ENCODE results near the gene SEL1L2.
"Not testable (repeated sequence)": the region's sequence is repeated elsewhere in the genome, so short reads cannot be mapped to it uniquely, and the experiment has no call there.

Gene SEL1L2

GRCh38 chr20:13990465-13990864 is at the start of gene SEL1L2:
SEL1L2 (minus strand) TSS chr20:13990614; CDS start chr20:13990534, 80 bp downstream.
- TF ChIP-seq POLR2A (IDR thresholded peaks at IDR 0.05; ENCODE audit: low read length), result no peak
- TF ChIP-seq GATA1 (IDR thresholded peaks at IDR 0.05; ENCODE audit: low read depth, low read length), result no peak
- DNase-seq, result no peak

GRCh38 chr20:14036567-14036966 is 46.2 kb upstream of the SEL1L2 start:
- no peak for DNase-seq
- TF ChIP-seq POLR2A (IDR thresholded peaks at IDR 0.05; ENCODE audit: low read length) (no peak), GATA1 (IDR thresholded peaks at IDR 0.05; ENCODE audit: low read depth, low read length) (no peak)

GRCh38 chr20:14033310-14033709 is 42.9 kb upstream of the SEL1L2 start:
- DNase-seq, result no peak
- no peak for TF ChIP-seq GATA1 (IDR thresholded peaks at IDR 0.05; ENCODE audit: low read depth, low read length)
- TF ChIP-seq POLR2A (IDR thresholded peaks at IDR 0.05; ENCODE audit: low read length), result no peak

- TF ChIP-seq GATA1 (IDR thresholded peaks at IDR 0.05; ENCODE audit: low read depth, low read length) (no peak), POLR2A (IDR thresholded peaks at IDR 0.05; ENCODE audit: low read length) (no peak)
- no peak for DNase-seq
These were observed 40.6 kb upstream of the SEL1L2 start for GRCh38 chr20:14030991-14031390.

GRCh38 chr20:14012671-14013070 is 22.3 kb upstream of the SEL1L2 start:
- TF ChIP-seq POLR2A (IDR thresholded peaks at IDR 0.05; ENCODE audit: low read length) (no peak), GATA1 (IDR thresholded peaks at IDR 0.05; ENCODE audit: low read depth, low read length) (no peak)
- DNase-seq, result no peak

GRCh38 chr20:14009208-14009607 is 18.8 kb upstream of the SEL1L2 start:
- no peak for DNase-seq
- TF ChIP-seq GATA1 (IDR thresholded peaks at IDR 0.05; ENCODE audit: low read depth, low read length) (no peak), POLR2A (IDR thresholded peaks at IDR 0.05; ENCODE audit: low read length) (no peak)

- TF ChIP-seq GATA1 (IDR thresholded peaks at IDR 0.05; ENCODE audit: low read depth, low read length) (no peak), POLR2A (IDR thresholded peaks at IDR 0.05; ENCODE audit: low read length) (no peak)
- DNase-seq, result no peak
These were observed 15.6 kb upstream of the SEL1L2 start for GRCh38 chr20:14005996-14006395.

GRCh38 chr20:14000917-14001316 is 10.5 kb upstream of the SEL1L2 start:
- TF ChIP-seq POLR2A (IDR thresholded peaks at IDR 0.05; ENCODE audit: low read length) (no peak), GATA1 (IDR thresholded peaks at IDR 0.05; ENCODE audit: low read depth, low read length) (no peak)
- no peak for DNase-seq

GRCh38 chr20:13996265-13996664 is 5.9 kb upstream of the SEL1L2 start:
- no peak for DNase-seq
- TF ChIP-seq GATA1 (IDR thresholded peaks at IDR 0.05; ENCODE audit: low read depth, low read length), result no peak
- TF ChIP-seq POLR2A (IDR thresholded peaks at IDR 0.05; ENCODE audit: low read length), result no peak

- no peak for DNase-seq
- TF ChIP-seq POLR2A (IDR thresholded peaks at IDR 0.05; ENCODE audit: low read length) (no peak), GATA1 (IDR thresholded peaks at IDR 0.05; ENCODE audit: low read depth, low read length) (no peak)
These were observed 5.4 kb upstream of the SEL1L2 start for GRCh38 chr20:13995841-13996240.

GRCh38 chr20:13995086-13995665 is 4.8 kb upstream of the SEL1L2 start, which contains the start of gene MACROD2:
MACROD2 (plus strand) TSS chr20:13995516.
- DNase-seq, result peak; percentile 58 to 69
- no peak for TF ChIP-seq GATA1 (IDR thresholded peaks at IDR 0.05; ENCODE audit: low read depth, low read length)
- TF ChIP-seq POLR2A (IDR thresholded peaks at IDR 0.05; ENCODE audit: low read length), result no peak

- DNase-seq, result not testable (repeated sequence)
These were observed 1.5 kb upstream of the SEL1L2 start for GRCh38 chr20:13991955-13992354.

GRCh38 chr20:13991311-13991710 is 897 bp upstream of the SEL1L2 start:
- no peak for TF ChIP-seq GATA1 (IDR thresholded peaks at IDR 0.05; ENCODE audit: low read depth, low read length)
- TF ChIP-seq POLR2A (IDR thresholded peaks at IDR 0.05; ENCODE audit: low read length), result no peak
- no peak for DNase-seq

GRCh38 chr20:13984211-13984610 is 6.2 kb downstream of the SEL1L2 start:
- TF ChIP-seq GATA1 (IDR thresholded peaks at IDR 0.05; ENCODE audit: low read depth, low read length) (no peak), POLR2A (IDR thresholded peaks at IDR 0.05; ENCODE audit: low read length) (no peak)
- DNase-seq, result no peak

- no peak for TF ChIP-seq GATA1 (IDR thresholded peaks at IDR 0.05; ENCODE audit: low read depth, low read length)
- no peak for TF ChIP-seq POLR2A (IDR thresholded peaks at IDR 0.05; ENCODE audit: low read length)
- DNase-seq, result no peak
These were observed 29.9 kb downstream of the SEL1L2 start for GRCh38 chr20:13960525-13960924.

GRCh38 chr20:13960119-13960518 is 30.3 kb downstream of the SEL1L2 start:
- TF ChIP-seq POLR2A (IDR thresholded peaks at IDR 0.05; ENCODE audit: low read length), result no peak
- TF ChIP-seq GATA1 (IDR thresholded peaks at IDR 0.05; ENCODE audit: low read depth, low read length), result no peak
- no peak for DNase-seq

All from erythroblast (primary cell).